K562 (cell line): ENCODE measurements around the gene CCDC138. TPM values are rescaled to one million over a fixed set of nuclear protein-coding genes. Genes with fewer than 3 reads are reported as not detected.

ENCODE experiments used
- BRF2 ChIP-seq: IDR thresholded peaks from 3 replicates; pipeline ENCODE4 v1.6.1; 2011; ENCODE audit warnings: borderline replicate concordance, mild to moderate bottlenecking; ENCODE audit not compliant: insufficient read length, insufficient read depth
- GATA2 ChIP-seq: sonication (generic); formaldehyde crosslinking; IDR thresholded peaks from 2 replicates; pipeline ENCODE4 v1.4.0; 2020; ENCODE audit warnings: mild to moderate bottlenecking, missing genetic modification reagents
- LARP7 ChIP-seq: fragments of 450-650 bp; IDR thresholded peaks from 2 replicates; pipeline ENCODE4 v1.6.1; 2016
- MBD2 ChIP-seq: sonication (generic); IDR thresholded peaks from 2 replicates; pipeline ENCODE4 v1.6.1; 2016; ENCODE audit warnings: low read depth, borderline replicate concordance
- ZNF445 ChIP-seq: fragments of 250-450 bp; sonication (Bioruptor Pico); IDR thresholded peaks from 2 replicates; pipeline ENCODE4 v1.4.0; 2020; ENCODE audit warnings: low read depth, mild to moderate bottlenecking, moderate library complexity
- ZNF449 ChIP-seq: fragments of 250-450 bp; sonication (Bioruptor Pico); IDR thresholded peaks from 2 replicates; pipeline ENCODE4 v1.8.0; 2022; ENCODE audit warnings: moderate library complexity, mild to moderate bottlenecking, inconsistent platforms
- polyA plus RNA-seq, 8 experiments: library from polyadenylated mRNA; depleted of rRNA in 4 of 8; stranded (reverse) in 5 of 8; unstranded in 3 of 8; fragments of >200 nt; fragmentation: Nextera tagmentation in 2 of 8; fragmentation: Illumina TruSeq in 1 of 8; extraction: Ambion mirVana in 2 of 8; extraction: Trizol in 1 of 8; gene quantifications; 2 replicates each; pipeline versions ENCODE4 v1.2.1 to v1.2.3, GENCODE V29; 2011 to 2014; ENCODE audit warnings: inconsistent platforms in 1 of 8, missing spikeins in 1 of 8
- total RNA-seq, 7 experiments: library from RNA; depleted of rRNA in 6 of 7; stranded (reverse); fragments of >200 nt in 6 of 7; fragmentation: Illumina TruSeq in 2 of 7; extraction: Trizol in 2 of 7; gene quantifications; 2 replicates each; pipeline versions ENCODE4 v1.2.1 to v1.2.3, GENCODE V29; 2011 to 2021; ENCODE audit warnings: low replicate concordance in 1 of 7
- TF ChIP-seq, protein P1 (sequence below): fragments of 450-650 bp; IDR thresholded peaks from 2 replicates; pipeline ENCODE4 v1.6.1; 2016; ENCODE audit warnings: mild to moderate bottlenecking, moderate library complexity
- TF ChIP-seq, protein P2 (sequence below): sonication (generic); formaldehyde crosslinking; IDR thresholded peaks from 2 replicates; pipeline ENCODE4 v1.4.0; 2020; ENCODE audit warnings: mild to moderate bottlenecking, missing genetic modification reagents

CCDC138 gene
- total and polyA plus RNA-seq, 9 of the 15 experiments (the other 6 are each of a cell fraction or from before 2014, with no cell fraction given): 17.5 to 44.6 (median 26.7) TPM

DNA sequence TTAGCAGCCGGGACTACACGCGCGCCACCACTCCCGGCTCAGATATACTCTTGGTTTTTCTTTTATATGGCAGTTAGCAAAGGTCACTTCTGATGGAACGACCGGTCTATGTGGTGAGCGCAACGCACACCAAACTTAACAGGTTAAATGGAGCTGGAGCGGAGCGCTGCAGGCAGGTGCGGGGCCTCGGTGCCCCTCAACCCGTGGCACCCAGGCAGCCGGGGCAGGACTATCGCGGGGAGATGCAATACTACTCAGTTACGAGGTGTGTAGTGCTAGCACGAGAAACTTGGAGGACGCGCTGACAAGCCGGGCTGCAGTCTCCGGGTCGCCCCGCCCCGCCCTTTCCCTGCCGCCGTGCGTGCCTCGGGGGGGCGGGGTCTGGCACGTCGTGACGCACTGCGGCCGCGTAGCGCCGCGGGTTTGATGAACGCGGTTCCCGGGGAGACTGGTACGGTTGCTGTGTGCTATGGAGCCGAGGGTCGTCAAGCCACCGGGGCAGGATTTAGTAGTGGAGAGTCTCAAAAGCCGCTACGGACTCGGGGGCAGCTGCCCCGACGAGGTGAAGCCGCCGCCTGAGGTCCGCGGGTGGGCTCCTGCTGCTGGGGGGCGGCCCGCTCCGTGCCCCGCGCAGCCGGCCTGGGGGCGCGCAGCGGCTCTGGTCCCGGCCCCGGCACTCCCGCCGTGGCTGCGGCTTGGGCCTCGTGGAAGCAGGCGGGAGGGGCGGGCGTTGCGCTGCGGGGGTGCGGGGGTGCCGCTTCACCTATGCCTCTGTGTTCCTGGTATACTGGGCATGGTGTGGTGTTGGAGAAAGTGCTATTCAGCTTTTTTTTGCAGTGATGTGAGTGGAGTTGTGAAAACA is at the start of gene CCDC138 (continued):
- TF ChIP-seq, protein P1, sequence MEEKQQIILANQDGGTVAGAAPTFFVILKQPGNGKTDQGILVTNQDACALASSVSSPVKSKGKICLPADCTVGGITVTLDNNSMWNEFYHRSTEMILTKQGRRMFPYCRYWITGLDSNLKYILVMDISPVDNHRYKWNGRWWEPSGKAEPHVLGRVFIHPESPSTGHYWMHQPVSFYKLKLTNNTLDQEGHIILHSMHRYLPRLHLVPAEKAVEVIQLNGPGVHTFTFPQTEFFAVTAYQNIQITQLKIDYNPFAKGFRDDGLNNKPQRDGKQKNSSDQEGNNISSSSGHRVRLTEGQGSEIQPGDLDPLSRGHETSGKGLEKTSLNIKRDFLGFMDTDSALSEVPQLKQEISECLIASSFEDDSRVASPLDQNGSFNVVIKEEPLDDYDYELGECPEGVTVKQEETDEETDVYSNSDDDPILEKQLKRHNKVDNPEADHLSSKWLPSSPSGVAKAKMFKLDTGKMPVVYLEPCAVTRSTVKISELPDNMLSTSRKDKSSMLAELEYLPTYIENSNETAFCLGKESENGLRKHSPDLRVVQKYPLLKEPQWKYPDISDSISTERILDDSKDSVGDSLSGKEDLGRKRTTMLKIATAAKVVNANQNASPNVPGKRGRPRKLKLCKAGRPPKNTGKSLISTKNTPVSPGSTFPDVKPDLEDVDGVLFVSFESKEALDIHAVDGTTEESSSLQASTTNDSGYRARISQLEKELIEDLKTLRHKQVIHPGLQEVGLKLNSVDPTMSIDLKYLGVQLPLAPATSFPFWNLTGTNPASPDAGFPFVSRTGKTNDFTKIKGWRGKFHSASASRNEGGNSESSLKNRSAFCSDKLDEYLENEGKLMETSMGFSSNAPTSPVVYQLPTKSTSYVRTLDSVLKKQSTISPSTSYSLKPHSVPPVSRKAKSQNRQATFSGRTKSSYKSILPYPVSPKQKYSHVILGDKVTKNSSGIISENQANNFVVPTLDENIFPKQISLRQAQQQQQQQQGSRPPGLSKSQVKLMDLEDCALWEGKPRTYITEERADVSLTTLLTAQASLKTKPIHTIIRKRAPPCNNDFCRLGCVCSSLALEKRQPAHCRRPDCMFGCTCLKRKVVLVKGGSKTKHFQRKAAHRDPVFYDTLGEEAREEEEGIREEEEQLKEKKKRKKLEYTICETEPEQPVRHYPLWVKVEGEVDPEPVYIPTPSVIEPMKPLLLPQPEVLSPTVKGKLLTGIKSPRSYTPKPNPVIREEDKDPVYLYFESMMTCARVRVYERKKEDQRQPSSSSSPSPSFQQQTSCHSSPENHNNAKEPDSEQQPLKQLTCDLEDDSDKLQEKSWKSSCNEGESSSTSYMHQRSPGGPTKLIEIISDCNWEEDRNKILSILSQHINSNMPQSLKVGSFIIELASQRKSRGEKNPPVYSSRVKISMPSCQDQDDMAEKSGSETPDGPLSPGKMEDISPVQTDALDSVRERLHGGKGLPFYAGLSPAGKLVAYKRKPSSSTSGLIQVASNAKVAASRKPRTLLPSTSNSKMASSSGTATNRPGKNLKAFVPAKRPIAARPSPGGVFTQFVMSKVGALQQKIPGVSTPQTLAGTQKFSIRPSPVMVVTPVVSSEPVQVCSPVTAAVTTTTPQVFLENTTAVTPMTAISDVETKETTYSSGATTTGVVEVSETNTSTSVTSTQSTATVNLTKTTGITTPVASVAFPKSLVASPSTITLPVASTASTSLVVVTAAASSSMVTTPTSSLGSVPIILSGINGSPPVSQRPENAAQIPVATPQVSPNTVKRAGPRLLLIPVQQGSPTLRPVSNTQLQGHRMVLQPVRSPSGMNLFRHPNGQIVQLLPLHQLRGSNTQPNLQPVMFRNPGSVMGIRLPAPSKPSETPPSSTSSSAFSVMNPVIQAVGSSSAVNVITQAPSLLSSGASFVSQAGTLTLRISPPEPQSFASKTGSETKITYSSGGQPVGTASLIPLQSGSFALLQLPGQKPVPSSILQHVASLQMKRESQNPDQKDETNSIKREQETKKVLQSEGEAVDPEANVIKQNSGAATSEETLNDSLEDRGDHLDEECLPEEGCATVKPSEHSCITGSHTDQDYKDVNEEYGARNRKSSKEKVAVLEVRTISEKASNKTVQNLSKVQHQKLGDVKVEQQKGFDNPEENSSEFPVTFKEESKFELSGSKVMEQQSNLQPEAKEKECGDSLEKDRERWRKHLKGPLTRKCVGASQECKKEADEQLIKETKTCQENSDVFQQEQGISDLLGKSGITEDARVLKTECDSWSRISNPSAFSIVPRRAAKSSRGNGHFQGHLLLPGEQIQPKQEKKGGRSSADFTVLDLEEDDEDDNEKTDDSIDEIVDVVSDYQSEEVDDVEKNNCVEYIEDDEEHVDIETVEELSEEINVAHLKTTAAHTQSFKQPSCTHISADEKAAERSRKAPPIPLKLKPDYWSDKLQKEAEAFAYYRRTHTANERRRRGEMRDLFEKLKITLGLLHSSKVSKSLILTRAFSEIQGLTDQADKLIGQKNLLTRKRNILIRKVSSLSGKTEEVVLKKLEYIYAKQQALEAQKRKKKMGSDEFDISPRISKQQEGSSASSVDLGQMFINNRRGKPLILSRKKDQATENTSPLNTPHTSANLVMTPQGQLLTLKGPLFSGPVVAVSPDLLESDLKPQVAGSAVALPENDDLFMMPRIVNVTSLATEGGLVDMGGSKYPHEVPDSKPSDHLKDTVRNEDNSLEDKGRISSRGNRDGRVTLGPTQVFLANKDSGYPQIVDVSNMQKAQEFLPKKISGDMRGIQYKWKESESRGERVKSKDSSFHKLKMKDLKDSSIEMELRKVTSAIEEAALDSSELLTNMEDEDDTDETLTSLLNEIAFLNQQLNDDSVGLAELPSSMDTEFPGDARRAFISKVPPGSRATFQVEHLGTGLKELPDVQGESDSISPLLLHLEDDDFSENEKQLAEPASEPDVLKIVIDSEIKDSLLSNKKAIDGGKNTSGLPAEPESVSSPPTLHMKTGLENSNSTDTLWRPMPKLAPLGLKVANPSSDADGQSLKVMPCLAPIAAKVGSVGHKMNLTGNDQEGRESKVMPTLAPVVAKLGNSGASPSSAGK: no peak
- TF ChIP-seq BRF2 (no peak), MBD2 (0 out of 2 replicates have a peak, but pooled peaks have one; percentile 48), LARP7 (no peak), ZNF449 (CRISPR knock-in tag) (no peak), ZNF445 (no peak), GATA2 (CRISPR knock-in tag) (no peak)
- TF ChIP-seq, protein P2, sequence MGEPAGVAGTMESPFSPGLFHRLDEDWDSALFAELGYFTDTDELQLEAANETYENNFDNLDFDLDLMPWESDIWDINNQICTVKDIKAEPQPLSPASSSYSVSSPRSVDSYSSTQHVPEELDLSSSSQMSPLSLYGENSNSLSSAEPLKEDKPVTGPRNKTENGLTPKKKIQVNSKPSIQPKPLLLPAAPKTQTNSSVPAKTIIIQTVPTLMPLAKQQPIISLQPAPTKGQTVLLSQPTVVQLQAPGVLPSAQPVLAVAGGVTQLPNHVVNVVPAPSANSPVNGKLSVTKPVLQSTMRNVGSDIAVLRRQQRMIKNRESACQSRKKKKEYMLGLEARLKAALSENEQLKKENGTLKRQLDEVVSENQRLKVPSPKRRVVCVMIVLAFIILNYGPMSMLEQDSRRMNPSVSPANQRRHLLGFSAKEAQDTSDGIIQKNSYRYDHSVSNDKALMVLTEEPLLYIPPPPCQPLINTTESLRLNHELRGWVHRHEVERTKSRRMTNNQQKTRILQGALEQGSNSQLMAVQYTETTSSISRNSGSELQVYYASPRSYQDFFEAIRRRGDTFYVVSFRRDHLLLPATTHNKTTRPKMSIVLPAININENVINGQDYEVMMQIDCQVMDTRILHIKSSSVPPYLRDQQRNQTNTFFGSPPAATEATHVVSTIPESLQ (CRISPR knock-in tag): no peak
